Astrocyte of the cerebellum (primary cell): ENCODE results near the gene SDK2.

Experiments used
- DNase-seq: peaks from one replicate; pipeline ENCODE4 v3.0.0-alpha.2; 2011; ENCODE audit warnings: low read depth
- H3K4me3 ChIP-seq: 2 replicates; pipeline ENCODE4 v1.5.1; 2011; ENCODE audit warnings: mild to moderate bottlenecking, low read depth, low read length, moderate library complexity
- in situ Hi-C: cut with HindIII; loops from 2 replicates; pipeline ENCODE4 v1.10.0; 2017; ENCODE audit warnings: low sequenced_read_pairs
- TF ChIP-seq, protein P1 (sequence below): IDR thresholded peaks from 2 replicates; pipeline ENCODE4 v1.5.1; 2012; ENCODE audit warnings: low read length, low read depth, moderate library complexity, mild to moderate bottlenecking; ENCODE audit errors: missing control alignments

SDK2 gene

DNA sequence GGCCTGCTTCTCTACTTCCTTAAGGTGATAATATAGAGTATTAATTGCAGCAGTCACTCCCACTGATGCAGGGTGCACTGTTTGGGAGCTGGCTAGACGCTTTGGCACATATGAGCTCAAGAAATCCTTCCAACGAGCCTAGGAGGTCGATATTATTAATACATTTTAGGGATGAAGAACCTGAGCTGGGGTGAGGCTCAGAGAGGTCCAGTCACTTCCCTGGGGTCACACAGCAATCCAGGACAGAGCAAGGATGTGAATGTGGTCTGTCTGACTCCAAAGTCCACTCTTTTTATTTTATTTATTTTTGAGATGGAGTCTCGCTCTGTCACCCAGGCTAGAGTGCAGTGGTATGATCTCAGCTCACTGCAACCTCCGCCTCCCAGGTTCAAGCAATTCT, 176.0 kb downstream of the SDK2 start:
- in situ Hi-C loops, result no loop called here
- DNase-seq, result no peak
- no peak overlapping the region for H3K4me3 ChIP-seq
- TF ChIP-seq, protein P1, sequence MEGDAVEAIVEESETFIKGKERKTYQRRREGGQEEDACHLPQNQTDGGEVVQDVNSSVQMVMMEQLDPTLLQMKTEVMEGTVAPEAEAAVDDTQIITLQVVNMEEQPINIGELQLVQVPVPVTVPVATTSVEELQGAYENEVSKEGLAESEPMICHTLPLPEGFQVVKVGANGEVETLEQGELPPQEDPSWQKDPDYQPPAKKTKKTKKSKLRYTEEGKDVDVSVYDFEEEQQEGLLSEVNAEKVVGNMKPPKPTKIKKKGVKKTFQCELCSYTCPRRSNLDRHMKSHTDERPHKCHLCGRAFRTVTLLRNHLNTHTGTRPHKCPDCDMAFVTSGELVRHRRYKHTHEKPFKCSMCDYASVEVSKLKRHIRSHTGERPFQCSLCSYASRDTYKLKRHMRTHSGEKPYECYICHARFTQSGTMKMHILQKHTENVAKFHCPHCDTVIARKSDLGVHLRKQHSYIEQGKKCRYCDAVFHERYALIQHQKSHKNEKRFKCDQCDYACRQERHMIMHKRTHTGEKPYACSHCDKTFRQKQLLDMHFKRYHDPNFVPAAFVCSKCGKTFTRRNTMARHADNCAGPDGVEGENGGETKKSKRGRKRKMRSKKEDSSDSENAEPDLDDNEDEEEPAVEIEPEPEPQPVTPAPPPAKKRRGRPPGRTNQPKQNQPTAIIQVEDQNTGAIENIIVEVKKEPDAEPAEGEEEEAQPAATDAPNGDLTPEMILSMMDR, result no peak

DNA sequence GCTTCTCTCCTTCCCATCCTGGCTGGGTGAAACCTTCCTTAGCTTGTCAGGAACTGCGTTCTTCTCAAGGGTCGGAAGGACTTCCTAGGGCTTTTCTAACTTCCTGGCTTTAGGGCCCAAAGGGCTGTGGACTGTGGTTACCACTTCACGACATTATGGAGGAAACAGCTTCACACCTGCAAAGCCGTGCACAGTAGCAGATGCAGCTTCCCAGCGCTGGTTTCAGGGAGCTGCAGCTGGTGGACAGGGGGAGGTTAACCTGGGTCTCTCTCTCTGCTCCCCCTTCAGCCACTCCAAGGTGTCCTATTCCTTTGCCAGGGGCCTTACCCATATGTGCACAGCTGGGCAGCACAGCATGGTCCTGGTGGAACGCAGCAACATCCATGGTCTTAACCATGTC, 176.6 kb downstream of the SDK2 start:
- H3K4me3 ChIP-seq, result no peak overlapping the region
- in situ Hi-C loops, result no loop called here
- TF ChIP-seq, protein P1, result no peak
- DNase-seq, result no peak

DNA sequence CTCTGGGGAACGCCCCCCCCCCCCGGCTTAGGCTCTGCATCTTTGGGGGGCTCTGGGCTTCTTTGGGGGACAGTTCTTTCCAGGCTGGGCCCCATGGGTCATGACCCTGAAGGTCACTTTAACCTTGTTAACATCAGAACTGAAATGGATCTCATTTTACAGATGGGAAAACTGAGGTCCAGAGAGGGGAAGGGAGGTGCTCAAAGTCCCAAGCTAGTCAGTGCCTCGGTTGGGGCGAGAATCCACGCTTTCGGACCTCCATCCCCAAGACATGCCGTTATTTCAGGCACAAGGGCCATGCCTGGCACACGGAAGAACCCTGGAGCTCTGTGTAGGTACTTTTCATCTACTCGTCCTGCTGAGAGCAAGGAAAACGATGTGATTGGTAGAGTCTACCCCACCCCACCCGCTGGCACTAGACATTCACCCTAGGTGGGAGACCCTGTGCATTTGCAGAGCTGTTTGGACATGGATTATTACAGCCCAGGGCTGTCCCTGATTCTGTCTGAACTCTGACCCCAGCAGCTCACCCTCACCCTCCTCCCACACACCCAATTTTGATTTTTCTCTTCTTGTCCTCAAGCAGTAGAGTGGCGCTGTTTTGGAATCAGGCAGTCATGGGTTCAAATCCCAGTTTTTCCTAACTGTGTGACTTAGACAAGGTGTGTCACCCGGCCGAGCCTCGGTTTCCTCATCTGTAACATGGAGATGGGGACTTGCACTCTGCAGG, 177.4 kb downstream of the SDK2 start:
- no peak for DNase-seq
- in situ Hi-C loops, result no loop called here
- no peak overlapping the region for H3K4me3 ChIP-seq
- TF ChIP-seq, protein P1, result no peak

DNA sequence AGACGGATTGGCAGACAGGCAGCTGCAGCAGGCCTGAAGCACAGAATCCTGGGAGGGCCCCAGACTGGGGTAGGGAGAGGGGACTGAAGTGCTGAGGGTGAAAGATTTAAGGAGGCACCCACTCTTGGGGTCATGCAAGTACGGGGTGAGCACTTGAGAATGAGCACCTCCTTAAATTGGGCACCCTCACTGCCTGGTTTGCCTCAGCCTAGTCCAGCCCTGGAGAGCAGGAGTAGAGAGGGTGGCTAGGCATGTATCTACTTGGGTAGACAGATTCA, 178.4 kb downstream of the SDK2 start:
- in situ Hi-C loops, result no loop called here
- no peak for DNase-seq
- TF ChIP-seq, protein P1, result no peak
- no peak overlapping the region for H3K4me3 ChIP-seq

DNA sequence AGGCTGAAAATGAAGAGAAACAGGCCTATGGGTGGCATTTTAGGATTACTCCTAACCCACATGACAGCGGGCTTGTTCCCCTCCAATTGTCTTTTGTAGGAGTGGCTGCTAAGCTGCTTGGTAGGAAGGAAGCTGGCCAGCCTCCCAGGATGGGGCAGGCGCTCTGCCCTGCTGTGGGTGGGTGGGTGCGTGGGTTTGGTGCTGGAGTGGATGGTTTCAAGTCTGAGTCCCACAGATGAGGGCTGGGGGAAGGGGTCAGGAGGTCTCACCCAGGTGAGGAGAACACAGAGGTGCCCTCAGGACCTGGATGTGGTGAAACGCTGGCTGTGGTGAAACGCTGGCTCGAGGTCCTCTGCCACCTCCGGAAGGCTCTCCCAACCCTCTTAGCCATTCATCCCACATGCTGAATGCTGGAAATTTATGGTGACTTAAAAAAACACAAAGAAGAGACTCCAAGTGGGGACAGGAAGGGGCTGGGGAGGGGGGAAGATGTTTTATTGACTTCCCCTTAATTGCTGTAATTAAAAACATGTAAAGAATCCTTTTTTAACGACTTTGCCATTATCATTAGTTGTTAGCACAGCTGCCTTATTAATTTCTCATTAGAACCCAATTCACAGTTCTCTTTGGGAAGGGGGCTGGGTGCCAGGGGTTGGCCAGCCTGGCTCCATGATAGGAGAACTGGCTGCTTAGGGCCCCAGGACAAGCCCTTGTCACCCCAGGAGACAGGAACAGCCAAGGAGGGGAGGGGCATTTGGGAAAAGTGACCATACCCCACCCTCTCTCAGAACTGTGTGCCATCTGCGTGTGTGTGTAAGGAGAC, 178.9 kb downstream of the SDK2 start:
- H3K4me3 ChIP-seq, result no peak overlapping the region
- in situ Hi-C loops, result no loop called here
- TF ChIP-seq, protein P1, result no peak
- no peak for DNase-seq

DNA sequence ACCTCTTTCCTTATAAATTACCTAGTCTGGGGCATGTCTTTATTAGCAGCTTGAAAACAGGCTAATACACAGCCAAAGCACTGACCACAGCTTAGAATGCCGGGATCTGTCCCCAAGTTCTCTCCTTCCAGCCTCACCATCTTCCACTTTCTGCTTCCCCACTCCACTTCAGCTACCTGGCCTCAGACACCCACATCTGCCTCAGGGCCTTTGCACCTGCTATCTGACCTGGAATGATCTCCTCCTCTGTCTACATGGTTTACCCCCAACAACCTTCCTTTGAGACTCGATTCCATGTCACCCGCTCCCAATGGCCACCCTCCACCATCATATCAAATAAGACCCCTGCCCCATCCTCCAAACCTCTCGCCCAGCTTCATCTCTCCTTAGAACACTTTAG, 179.8 kb downstream of the SDK2 start:
- in situ Hi-C loops, result no loop called here
- H3K4me3 ChIP-seq, result no peak overlapping the region
- TF ChIP-seq, protein P1, result no peak
- no peak for DNase-seq
